Keratinocyte (primary cell): Measurements from ENCODE around the gene CHAF1A. TPM values are rescaled to one million over a fixed set of nuclear protein-coding genes. Genes with fewer than 3 reads are reported as not detected.

Experiments
- DNase-seq: peaks from one replicate; pipeline ENCODE4 v3.0.0-alpha.2; 2011; ENCODE audit warnings: low read depth, missing footprints, low spot score
- FAIRE-seq: peaks from 2 replicates; lab custom pipeline; 2011; peaks lifted over from hg19 to GRCh38; lab: Jason Lieb, UNC
- H2AFZ ChIP-seq: 2 replicates; pipeline ENCODE4 v1.6.0; 2012; ENCODE audit warnings: low read length, control low read depth, inconsistent platforms; ENCODE audit not compliant: control insufficient read depth
- H3K27ac ChIP-seq: 2 replicates; pipeline ENCODE4 v1.5.1; 2011; ENCODE audit warnings: low read length; ENCODE audit not compliant: control insufficient read depth, insufficient read depth
- H3K27me3 ChIP-seq: 3 replicates; pipeline ENCODE4 v1.6.0; 2011; ENCODE audit warnings: low read length; ENCODE audit not compliant: control insufficient read depth, insufficient read depth; ENCODE audit errors: extremely low read depth
- H3K36me3 ChIP-seq, 2 experiments: 2 replicates in 1 of 2; 3 replicates in 1 of 2; pipeline ENCODE4 v1.5.1; 2011; ENCODE audit warnings: low read length in 2 of 2, mild to moderate bottlenecking in 1 of 2; ENCODE audit not compliant: control insufficient read depth in 2 of 2, insufficient read depth in 2 of 2; ENCODE audit errors: extremely low read depth in 1 of 2
- H3K4me1 ChIP-seq: 3 replicates; pipeline ENCODE4 v1.5.1; 2011; ENCODE audit warnings: low read length; ENCODE audit not compliant: control insufficient read depth, insufficient read depth; ENCODE audit errors: extremely low read depth
- H3K4me2 ChIP-seq: 3 replicates; pipeline ENCODE4 v1.6.0; 2011; ENCODE audit warnings: low read depth, low read length; ENCODE audit not compliant: control insufficient read depth, insufficient read depth; ENCODE audit errors: extremely low read depth
- H3K4me3 ChIP-seq, 3 experiments: fragments of 200-600 bp in 1 of 3; sonication (generic) in 1 of 3; 2 replicates in 2 of 3; 3 replicates in 1 of 3; pipeline ENCODE4 v1.5.1; 2011 to 2016; ENCODE audit warnings: low read length in 3 of 3, mild to moderate bottlenecking in 3 of 3, control low read depth in 2 of 3, inconsistent platforms in 1 of 3, low read depth in 1 of 3, mixed read lengths in 1 of 3, mixed run types in 1 of 3, moderate library complexity in 1 of 3; ENCODE audit not compliant: control insufficient read depth in 2 of 3, insufficient read depth in 2 of 3; ENCODE audit errors: extremely low read depth in 1 of 3
- H3K79me2 ChIP-seq: 2 replicates; pipeline ENCODE4 v1.6.0; 2012; ENCODE audit warnings: low read length; ENCODE audit not compliant: control insufficient read depth, insufficient read depth
- H3K9ac ChIP-seq: 3 replicates; pipeline ENCODE4 v1.6.0; 2011; ENCODE audit warnings: low read length; ENCODE audit not compliant: control insufficient read depth, insufficient read depth; ENCODE audit errors: extremely low read depth
- H3K9me1 ChIP-seq: 3 replicates; pipeline ENCODE4 v1.6.0; 2011; ENCODE audit warnings: low read length; ENCODE audit not compliant: control insufficient read depth, insufficient read depth; ENCODE audit errors: extremely low read depth
- H3K9me3 ChIP-seq: 2 replicates; pipeline ENCODE4 v1.5.1; 2012; ENCODE audit warnings: low read depth, low read length; ENCODE audit not compliant: control insufficient read depth
- H4K20me1 ChIP-seq: 3 replicates; pipeline ENCODE4 v1.6.0; 2011; ENCODE audit warnings: low read length; ENCODE audit not compliant: control insufficient read depth, insufficient read depth; ENCODE audit errors: extremely low read depth
- EZH2 ChIP-seq: IDR thresholded peaks from one replicate; pipeline ENCODE4 v1.6.1; 2012; ENCODE audit warnings: inconsistent platforms, mild to moderate bottlenecking, low read length, moderate library complexity
- dilution Hi-C: fragments of 300-500 bp; cut with MboI; formaldehyde crosslinking; loops from one replicate; pipeline ENCODE4 v1.7.0; 2020; ENCODE audit warnings: low sequenced_read_pairs; ENCODE audit not compliant: extremely low pct_ligation_motif_present
- polyA plus RNA-seq, 5 experiments: library from polyadenylated mRNA; depleted of rRNA in 3 of 5; stranded (reverse) in 3 of 5; stranded (forward) in 1 of 5; unstranded in 1 of 5; fragments of >200 nt; gene quantifications; 1 replicate in 1 of 5; 2 replicates in 3 of 5; 3 replicates in 1 of 5; pipeline versions ENCODE4 v1.2.1 to v1.2.3, GENCODE V29; 2011 to 2012; ENCODE audit warnings: missing spikeins in 2 of 5, low read depth in 1 of 5, low replicate concordance in 1 of 5
- TF ChIP-seq, protein P1 (sequence below), 3 experiments: IDR thresholded peaks in 1 of 3; conservative IDR thresholded peaks in 1 of 3; optimal IDR thresholded peaks in 1 of 3; 2 replicates in 2 of 3; 3 replicates in 1 of 3; pipeline versions ENCODE3 to v1.5.1; 2011; ENCODE audit warnings: low read length in 3 of 3, mild to moderate bottlenecking in 3 of 3, moderate library complexity in 2 of 3, control low read depth in 1 of 3, inconsistent platforms in 1 of 3; ENCODE audit not compliant: insufficient read depth in 2 of 3; ENCODE audit errors: extremely low read depth in 1 of 3

The CHAF1A gene
- polyA plus RNA-seq, 1 donor (not counting 4 experiments of a cell fraction or from before 2014, with no cell fraction given): 10.6 TPM

DNA sequence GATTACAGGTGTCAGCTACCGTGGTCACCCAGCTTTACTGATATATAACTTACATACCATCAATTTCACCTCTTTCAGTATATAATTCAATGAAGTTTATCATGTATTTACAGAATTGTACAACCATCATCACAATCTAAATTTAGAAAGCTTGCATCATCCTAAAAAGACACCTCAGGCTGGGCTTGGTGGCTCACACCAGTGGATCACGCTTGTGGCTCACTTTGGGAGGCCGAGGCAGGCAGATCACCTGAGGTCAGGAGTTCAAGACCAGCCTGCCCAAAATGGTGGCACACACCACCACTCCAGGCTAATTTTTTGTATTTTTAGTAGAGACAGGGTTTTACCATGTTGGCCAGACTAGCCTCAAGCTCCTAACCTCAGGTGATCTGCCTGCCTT lies 65.4 kb downstream of the CHAF1A start:
- H3K9me1 ChIP-seq: no peaks in the 10 kb centered on the region
- no peak overlapping the region for H3K4me2 ChIP-seq
- H3K36me3 ChIP-seq: no peaks in the 10 kb centered on the region
- H2AFZ ChIP-seq: no peak overlapping the region
- dilution Hi-C loops: no loop called here
- TF ChIP-seq EZH2: no peak
- TF ChIP-seq, protein P1, sequence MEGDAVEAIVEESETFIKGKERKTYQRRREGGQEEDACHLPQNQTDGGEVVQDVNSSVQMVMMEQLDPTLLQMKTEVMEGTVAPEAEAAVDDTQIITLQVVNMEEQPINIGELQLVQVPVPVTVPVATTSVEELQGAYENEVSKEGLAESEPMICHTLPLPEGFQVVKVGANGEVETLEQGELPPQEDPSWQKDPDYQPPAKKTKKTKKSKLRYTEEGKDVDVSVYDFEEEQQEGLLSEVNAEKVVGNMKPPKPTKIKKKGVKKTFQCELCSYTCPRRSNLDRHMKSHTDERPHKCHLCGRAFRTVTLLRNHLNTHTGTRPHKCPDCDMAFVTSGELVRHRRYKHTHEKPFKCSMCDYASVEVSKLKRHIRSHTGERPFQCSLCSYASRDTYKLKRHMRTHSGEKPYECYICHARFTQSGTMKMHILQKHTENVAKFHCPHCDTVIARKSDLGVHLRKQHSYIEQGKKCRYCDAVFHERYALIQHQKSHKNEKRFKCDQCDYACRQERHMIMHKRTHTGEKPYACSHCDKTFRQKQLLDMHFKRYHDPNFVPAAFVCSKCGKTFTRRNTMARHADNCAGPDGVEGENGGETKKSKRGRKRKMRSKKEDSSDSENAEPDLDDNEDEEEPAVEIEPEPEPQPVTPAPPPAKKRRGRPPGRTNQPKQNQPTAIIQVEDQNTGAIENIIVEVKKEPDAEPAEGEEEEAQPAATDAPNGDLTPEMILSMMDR (optimal IDR thresholded peaks at IDR 0.05 in 1 of 3, IDR thresholded peaks at IDR 0.05 in 1 of 3, conservative IDR thresholded peaks at IDR 0.05 in 1 of 3; ENCODE audit: extremely low read depth in 1 of 3, insufficient read depth in 2 of 3, low read length in 3 of 3): no peak
- H3K4me1 ChIP-seq: no peaks in the 10 kb centered on the region
- no peaks in the 10 kb centered on the region for H3K9me3 ChIP-seq
- H3K27ac ChIP-seq: no peak overlapping the region
- H3K27me3 ChIP-seq: no peaks in the 10 kb centered on the region
- H4K20me1 ChIP-seq: no peaks in the 10 kb centered on the region
- H3K9ac ChIP-seq: no peak overlapping the region
- H3K4me3 ChIP-seq: no peak overlapping the region
- H3K79me2 ChIP-seq: peaks cover 5% of the 10 kb centered on the region
- no peak for FAIRE-seq
- DNase-seq: no peak

DNA sequence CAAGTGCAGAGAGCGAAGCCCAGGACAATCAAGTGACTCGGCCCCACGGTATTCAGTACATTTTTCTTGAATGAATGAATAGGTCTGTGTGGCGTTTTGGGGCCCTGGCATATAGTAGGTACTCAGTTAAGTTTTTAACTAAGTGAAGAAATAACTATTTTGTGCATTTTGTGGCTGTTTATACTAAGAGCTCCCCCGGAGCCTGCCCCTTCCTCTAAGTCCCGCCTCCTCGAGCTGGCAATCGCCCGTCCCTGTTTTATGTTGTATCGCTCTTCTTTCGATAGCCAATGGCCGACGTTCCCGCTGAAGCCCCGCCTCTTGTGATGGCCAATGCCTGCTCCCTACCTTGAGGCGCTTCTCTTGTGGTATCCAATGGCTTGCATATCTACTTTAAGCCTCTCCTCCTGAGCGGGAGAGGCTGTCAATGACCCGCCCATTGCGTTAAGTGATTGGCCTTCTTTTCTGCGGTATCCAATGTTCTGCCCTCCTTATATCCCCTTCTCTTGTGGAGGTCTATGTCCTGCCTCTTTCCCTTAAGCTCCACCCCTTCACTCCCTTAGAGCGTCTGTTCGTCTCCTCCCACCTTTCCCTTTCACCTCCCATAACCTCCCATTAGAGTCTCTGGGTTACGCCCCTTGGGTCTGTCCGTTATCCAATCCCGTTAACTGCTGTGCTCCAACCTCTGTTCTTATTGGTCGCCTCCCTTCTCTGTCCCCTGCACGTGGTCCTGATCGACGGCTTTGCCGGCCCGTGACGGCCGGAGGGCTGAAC lies 69.1 kb downstream of the CHAF1A start:
- H3K9me3 ChIP-seq: no peaks in the 10 kb centered on the region
- peak overlapping the region; percentile 83 for H3K27ac ChIP-seq
- FAIRE-seq (peak; percentile 98), DNase-seq (peak; percentile 100)
- H2AFZ ChIP-seq: peak overlapping the region; percentile 76
- dilution Hi-C loops: no loop called here
- H3K9ac ChIP-seq: peak overlapping the region; percentile 75
- H4K20me1 ChIP-seq: no peaks in the 10 kb centered on the region
- H3K4me3 ChIP-seq: peak overlapping the region; percentile 51 to 81 (median 72)
- H3K27me3 ChIP-seq: no peaks in the 10 kb centered on the region
- H3K79me2 ChIP-seq: peaks cover 27% of the 10 kb centered on the region
- no peak for TF ChIP-seq EZH2
- TF ChIP-seq, protein P1 (optimal IDR thresholded peaks at IDR 0.05 in 1 of 3, IDR thresholded peaks at IDR 0.05 in 1 of 3, conservative IDR thresholded peaks at IDR 0.05 in 1 of 3; ENCODE audit: extremely low read depth in 1 of 3, insufficient read depth in 2 of 3, low read length in 3 of 3): no peak
- peaks cover 0 to 9% of the 10 kb centered on the region in 2 experiments for H3K36me3 ChIP-seq
- peaks cover 4% of the 10 kb centered on the region for H3K4me1 ChIP-seq
- peak overlapping the region; percentile 94 for H3K4me2 ChIP-seq
- H3K9me1 ChIP-seq: no peaks in the 10 kb centered on the region
